ENCODE measurements around the gene CNPY1.

DNA sequence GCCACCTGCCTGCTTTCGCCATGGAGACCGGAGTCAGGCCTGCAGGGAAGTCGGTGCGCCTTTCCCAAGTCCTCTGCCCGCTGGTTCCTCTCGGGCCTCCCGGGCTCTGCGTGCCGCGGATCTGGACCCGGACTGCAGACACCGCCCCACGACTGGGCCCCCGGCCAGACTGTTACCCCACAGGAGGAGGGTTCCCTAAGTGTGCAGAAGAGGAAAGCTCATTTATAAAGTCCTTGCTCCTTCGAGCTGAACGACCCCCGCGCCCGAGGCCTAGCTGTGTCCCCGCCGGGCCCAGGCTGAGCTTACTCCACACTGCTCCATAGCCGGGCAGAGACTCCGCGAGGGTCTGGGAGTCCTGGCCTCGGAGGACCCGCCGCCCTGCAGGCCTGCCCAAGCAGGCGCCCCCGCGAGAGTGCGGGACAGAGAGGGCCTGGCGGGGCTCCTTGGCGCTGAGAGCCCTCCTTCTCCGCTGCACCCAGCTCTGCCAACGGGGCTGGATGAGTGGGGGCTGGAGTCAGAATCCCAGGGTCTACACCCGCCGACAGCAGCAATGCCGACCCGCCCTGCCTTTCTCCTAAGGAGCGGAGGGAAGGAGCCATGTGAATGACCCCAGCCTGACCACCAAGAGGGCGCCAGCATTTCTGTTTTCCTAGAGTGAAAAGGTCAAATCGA, 80.1 kb downstream of the CNPY1 start:
- TF ChIP-seq RAD21 (IDR thresholded peaks at IDR 0.05; ENCODE audit: low read depth) (no peak), CEBPB (IDR thresholded peaks at IDR 0.05) (no peak), NFIC (IDR thresholded peaks at IDR 0.05) (no peak), CREB1 (IDR thresholded peaks at IDR 0.05; ENCODE audit: low read depth) (no peak), EGR1 (IDR thresholded peaks at IDR 0.05) (no peak), YY1 (IDR thresholded peaks at IDR 0.05; ENCODE audit: low read depth) (no peak)
- TF ChIP-seq, protein P1, sequence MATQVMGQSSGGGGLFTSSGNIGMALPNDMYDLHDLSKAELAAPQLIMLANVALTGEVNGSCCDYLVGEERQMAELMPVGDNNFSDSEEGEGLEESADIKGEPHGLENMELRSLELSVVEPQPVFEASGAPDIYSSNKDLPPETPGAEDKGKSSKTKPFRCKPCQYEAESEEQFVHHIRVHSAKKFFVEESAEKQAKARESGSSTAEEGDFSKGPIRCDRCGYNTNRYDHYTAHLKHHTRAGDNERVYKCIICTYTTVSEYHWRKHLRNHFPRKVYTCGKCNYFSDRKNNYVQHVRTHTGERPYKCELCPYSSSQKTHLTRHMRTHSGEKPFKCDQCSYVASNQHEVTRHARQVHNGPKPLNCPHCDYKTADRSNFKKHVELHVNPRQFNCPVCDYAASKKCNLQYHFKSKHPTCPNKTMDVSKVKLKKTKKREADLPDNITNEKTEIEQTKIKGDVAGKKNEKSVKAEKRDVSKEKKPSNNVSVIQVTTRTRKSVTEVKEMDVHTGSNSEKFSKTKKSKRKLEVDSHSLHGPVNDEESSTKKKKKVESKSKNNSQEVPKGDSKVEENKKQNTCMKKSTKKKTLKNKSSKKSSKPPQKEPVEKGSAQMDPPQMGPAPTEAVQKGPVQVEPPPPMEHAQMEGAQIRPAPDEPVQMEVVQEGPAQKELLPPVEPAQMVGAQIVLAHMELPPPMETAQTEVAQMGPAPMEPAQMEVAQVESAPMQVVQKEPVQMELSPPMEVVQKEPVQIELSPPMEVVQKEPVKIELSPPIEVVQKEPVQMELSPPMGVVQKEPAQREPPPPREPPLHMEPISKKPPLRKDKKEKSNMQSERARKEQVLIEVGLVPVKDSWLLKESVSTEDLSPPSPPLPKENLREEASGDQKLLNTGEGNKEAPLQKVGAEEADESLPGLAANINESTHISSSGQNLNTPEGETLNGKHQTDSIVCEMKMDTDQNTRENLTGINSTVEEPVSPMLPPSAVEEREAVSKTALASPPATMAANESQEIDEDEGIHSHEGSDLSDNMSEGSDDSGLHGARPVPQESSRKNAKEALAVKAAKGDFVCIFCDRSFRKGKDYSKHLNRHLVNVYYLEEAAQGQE (IDR thresholded peaks at IDR 0.05; ENCODE audit: low read depth): no peak
- TF ChIP-seq, protein P2, sequence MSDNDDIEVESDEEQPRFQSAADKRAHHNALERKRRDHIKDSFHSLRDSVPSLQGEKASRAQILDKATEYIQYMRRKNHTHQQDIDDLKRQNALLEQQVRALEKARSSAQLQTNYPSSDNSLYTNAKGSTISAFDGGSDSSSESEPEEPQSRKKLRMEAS (IDR thresholded peaks at IDR 0.05): no peak
